Glutamatergic neuron (in vitro differentiated cells): Measurements from ENCODE around the gene TMEM63A. TPM values are rescaled to one million over a fixed set of nuclear protein-coding genes. Genes with fewer than 3 reads are reported as not detected.

Source experiments
- DNase-seq: peaks from one replicate; pipeline ENCODE4 v3.0.0; 2022
- H3K27ac Mint-ChIP-seq: one replicate; pipeline ENCODE4 v1.8.0; 2020; ENCODE audit warnings: mild to moderate bottlenecking, mixed read lengths, inconsistent platforms; ENCODE audit not compliant: unreplicated experiment
- H3K27me3 Mint-ChIP-seq: one replicate; pipeline ENCODE4 v1.8.0; 2020; ENCODE audit warnings: mild to moderate bottlenecking, moderate library complexity, mixed read lengths, inconsistent platforms; ENCODE audit not compliant: unreplicated experiment
- H3K36me3 Mint-ChIP-seq: one replicate; pipeline ENCODE4 v1.8.0; 2020; ENCODE audit warnings: mild to moderate bottlenecking, mixed read lengths, inconsistent platforms; ENCODE audit not compliant: unreplicated experiment
- H3K4me1 Mint-ChIP-seq: one replicate; pipeline ENCODE4 v1.8.0; 2020; ENCODE audit warnings: mild to moderate bottlenecking, low read depth, mixed read lengths, inconsistent platforms; ENCODE audit not compliant: unreplicated experiment
- H3K4me3 Mint-ChIP-seq: one replicate; pipeline ENCODE4 v1.8.0; 2020; ENCODE audit warnings: mild to moderate bottlenecking, mixed read lengths, inconsistent platforms; ENCODE audit not compliant: unreplicated experiment
- H3K9me3 Mint-ChIP-seq: one replicate; pipeline ENCODE4 v1.8.0; 2020; ENCODE audit warnings: mild to moderate bottlenecking, moderate library complexity, mixed read lengths, inconsistent platforms; ENCODE audit not compliant: unreplicated experiment
- CTCF ChIP-seq: fragments of 200-600 bp; sonication (generic); IDR thresholded peaks from one replicate; pipeline ENCODE4 v1.5.0; 2021; ENCODE audit not compliant: partially characterized antibody, unreplicated experiment
- total RNA-seq: library from RNA; stranded (reverse); fragmentation: NEBNext Ultra II Directional; extraction: Animal tissue kit (Norgen Biotek cat#: 25700); gene quantifications from one replicate; pipeline ENCODE4 v1.2.1, GENCODE V29; 2021; ENCODE audit not compliant: unreplicated experiment

The TMEM63A gene
- total RNA-seq, 1 donor from 2014 or later, result 1.1 TPM

- Mint-ChIP-seq H3K9me3 (peaks cover 7% of the 10 kb centered on the region), H3K4me1 (peaks cover 9% of the 10 kb centered on the region), H3K27me3 (peaks cover 8% of the 10 kb centered on the region), H3K27ac (peak overlapping the region; percentile 1), H3K36me3 (no peaks in the 10 kb centered on the region), H3K4me3 (peak overlapping the region; percentile 61)
- no peak for TF ChIP-seq CTCF
- no peak for DNase-seq
Observed at GRCh38 chr1:225883616-225884265, 1.6 kb upstream of the TMEM63A start.

- Mint-ChIP-seq H3K27me3 (peaks cover 8% of the 10 kb centered on the region), H3K4me1 (peaks cover 3% of the 10 kb centered on the region), H3K27ac (no peak overlapping the region), H3K36me3 (no peaks in the 10 kb centered on the region), H3K9me3 (peaks cover 6% of the 10 kb centered on the region), H3K4me3 (peak overlapping the region; percentile 77)
- no peak for TF ChIP-seq CTCF
- DNase-seq, result no peak
Observed at GRCh38 chr1:225882694-225883615, 775 bp upstream of the TMEM63A start.

- Mint-ChIP-seq H3K9me3 (peaks cover 7% of the 10 kb centered on the region), H3K27me3 (peaks cover 10% of the 10 kb centered on the region), H3K4me1 (peaks cover 7% of the 10 kb centered on the region), H3K36me3 (no peaks in the 10 kb centered on the region), H3K4me3 (peak overlapping the region; percentile 80), H3K27ac (no peak overlapping the region)
- no peak for TF ChIP-seq CTCF
- no peak for DNase-seq
Observed at GRCh38 chr1:225881081-225881958, 860 bp downstream of the TMEM63A start.

- Mint-ChIP-seq H3K9me3 (peaks cover 9% of the 10 kb centered on the region), H3K36me3 (no peaks in the 10 kb centered on the region), H3K27me3 (peaks cover 10% of the 10 kb centered on the region), H3K27ac (no peak overlapping the region), H3K4me1 (peaks cover 9% of the 10 kb centered on the region), H3K4me3 (no peak overlapping the region)
- DNase-seq, result no peak
- TF ChIP-seq CTCF, result no peak
Observed at GRCh38 chr1:225880636-225881035, 1.5 kb downstream of the TMEM63A start.
